OCI-LY3 (cell line): ENCODE results near the gene ABL1.

Experiments
- EZH2phosphoT487 ChIP-seq: fragments of 200-600 bp; shearing (Covaris generic); IDR thresholded peaks from 2 replicates; pipeline ENCODE4 v1.6.1; 2018; ENCODE audit warnings: antibody characterized with exemption, mixed run types, low read depth
- TF ChIP-seq, protein P1 (sequence below): fragments of 200-600, 300-600 bp; sonication (generic); IDR thresholded peaks from 2 replicates; pipeline ENCODE4 v1.5.1; 2014; ENCODE audit warnings: antibody characterized with exemption, low read length, low read depth

DNA sequence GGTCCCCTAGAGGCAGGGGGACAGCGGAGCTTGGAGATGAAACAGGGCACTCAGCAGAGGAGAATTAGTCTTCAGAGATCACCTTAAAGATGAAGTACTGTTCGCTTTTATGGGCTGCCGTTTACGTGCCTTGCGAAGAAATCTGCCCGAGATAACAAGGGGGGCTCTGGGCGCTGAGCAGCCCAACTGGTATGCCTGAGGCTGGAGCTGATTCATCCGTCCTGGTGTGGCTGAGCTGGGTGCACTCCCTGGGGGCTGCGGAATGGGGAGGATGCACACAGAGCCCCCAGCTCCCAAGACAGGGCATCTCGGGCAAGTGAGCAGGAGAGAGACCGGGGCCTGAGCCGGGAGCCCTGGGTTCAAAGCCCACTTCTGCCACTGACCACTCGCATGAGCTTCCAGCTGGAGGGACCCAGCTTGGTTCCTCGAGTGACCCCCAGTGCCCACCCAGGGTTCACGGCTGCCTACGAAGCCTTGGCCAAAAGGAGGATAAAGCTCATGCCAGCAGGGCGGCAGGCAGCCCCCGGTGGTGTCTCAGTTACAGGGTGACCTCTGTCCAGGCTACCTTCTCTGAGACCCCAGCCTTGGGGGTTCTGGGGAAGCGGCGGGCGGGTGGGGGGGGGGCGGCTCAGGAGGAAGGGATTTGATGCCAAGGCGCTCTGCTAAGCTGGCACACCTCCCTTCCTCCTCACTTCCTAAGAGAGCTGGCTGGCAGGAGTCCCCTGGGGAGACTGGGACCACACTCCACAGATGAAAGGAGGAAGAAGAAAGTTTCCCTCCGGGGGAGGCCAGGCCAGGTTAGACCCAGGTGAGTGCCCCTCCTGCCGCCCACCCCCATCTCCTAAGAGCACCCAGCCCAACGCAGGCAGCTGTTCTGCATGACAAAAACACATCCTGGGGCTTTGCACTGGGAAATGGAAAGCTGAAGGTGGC, 98.3 kb downstream of the ABL1 start:
- TF ChIP-seq, protein P1, sequence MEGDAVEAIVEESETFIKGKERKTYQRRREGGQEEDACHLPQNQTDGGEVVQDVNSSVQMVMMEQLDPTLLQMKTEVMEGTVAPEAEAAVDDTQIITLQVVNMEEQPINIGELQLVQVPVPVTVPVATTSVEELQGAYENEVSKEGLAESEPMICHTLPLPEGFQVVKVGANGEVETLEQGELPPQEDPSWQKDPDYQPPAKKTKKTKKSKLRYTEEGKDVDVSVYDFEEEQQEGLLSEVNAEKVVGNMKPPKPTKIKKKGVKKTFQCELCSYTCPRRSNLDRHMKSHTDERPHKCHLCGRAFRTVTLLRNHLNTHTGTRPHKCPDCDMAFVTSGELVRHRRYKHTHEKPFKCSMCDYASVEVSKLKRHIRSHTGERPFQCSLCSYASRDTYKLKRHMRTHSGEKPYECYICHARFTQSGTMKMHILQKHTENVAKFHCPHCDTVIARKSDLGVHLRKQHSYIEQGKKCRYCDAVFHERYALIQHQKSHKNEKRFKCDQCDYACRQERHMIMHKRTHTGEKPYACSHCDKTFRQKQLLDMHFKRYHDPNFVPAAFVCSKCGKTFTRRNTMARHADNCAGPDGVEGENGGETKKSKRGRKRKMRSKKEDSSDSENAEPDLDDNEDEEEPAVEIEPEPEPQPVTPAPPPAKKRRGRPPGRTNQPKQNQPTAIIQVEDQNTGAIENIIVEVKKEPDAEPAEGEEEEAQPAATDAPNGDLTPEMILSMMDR: no peak; the same call in 1 of the 2 replicates
- TF ChIP-seq EZH2phosphoT487: no peak
